Natural killer cell (primary cell): ENCODE measurements around the gene UBE2J1. TPM values are rescaled to one million over a fixed set of nuclear protein-coding genes. Genes with fewer than 3 reads are reported as not detected.
A peak's percentile ranks its signal among the peaks of the same experiment; 100 is the strongest.

Experiments used
- ATAC-seq, 3 donors: fragments of 150-1000 bp in 2 of 3; fragments of 200-7000 bp in 1 of 3; cut with Tn5 transposase; 1 replicate in 1 of 3; 2 replicates in 2 of 3; pipeline ENCODE4 v1.10.0; 2021; ENCODE audit warnings: mild to moderate bottlenecking in 2 of 3, moderate library complexity in 2 of 3
- DNase-seq, 2 donors: peaks; one replicate each; pipeline versions ENCODE4 v3.0.0 to v3.0.0-alpha.2; 2013 to 2021; ENCODE audit warnings: mixed read lengths in 1 of 2
- H3K27ac ChIP-seq: one replicate; pipeline ENCODE4 v1.5.1; 2013; ENCODE audit warnings: mild to moderate bottlenecking, low read length
- H3K27me3 ChIP-seq: one replicate; pipeline ENCODE4 v1.6.1; 2013; ENCODE audit warnings: low read length; ENCODE audit not compliant: control insufficient read depth, insufficient read depth
- H3K36me3 ChIP-seq: one replicate; pipeline ENCODE4 v1.6.1; 2013; ENCODE audit warnings: low read length; ENCODE audit not compliant: control insufficient read depth, insufficient read depth
- H3K4me1 ChIP-seq: one replicate; pipeline ENCODE4 v1.6.1; 2013; ENCODE audit warnings: low read length; ENCODE audit not compliant: control insufficient read depth, insufficient read depth
- H3K4me3 ChIP-seq: one replicate; pipeline ENCODE4 v1.5.1; 2013; ENCODE audit warnings: low read length
- H3K9me3 ChIP-seq: one replicate; pipeline ENCODE4 v1.6.1; 2013; ENCODE audit warnings: low read length; ENCODE audit not compliant: control insufficient read depth, insufficient read depth
- H3K27ac Mint-ChIP-seq, 2 donors: one replicate each; pipeline ENCODE4 v1.8.0; 2022; ENCODE audit warnings: mild to moderate bottlenecking in 2 of 2, mixed read lengths in 2 of 2, moderate library complexity in 1 of 2
- H3K27me3 Mint-ChIP-seq, 2 donors: one replicate each; pipeline ENCODE4 v1.8.0; 2022; ENCODE audit warnings: low read depth in 2 of 2, mixed read lengths in 2 of 2
- H3K36me3 Mint-ChIP-seq: one replicate; pipeline ENCODE4 v1.8.0; 2022; ENCODE audit warnings: mixed read lengths
- H3K4me1 Mint-ChIP-seq, 2 donors: one replicate each; pipeline ENCODE4 v1.8.0; 2022; ENCODE audit warnings: mixed read lengths in 2 of 2
- H3K4me3 Mint-ChIP-seq: one replicate; pipeline ENCODE4 v1.8.0; 2022; ENCODE audit warnings: mild to moderate bottlenecking, moderate library complexity, mixed read lengths
- H3K9me3 Mint-ChIP-seq, 2 donors: one replicate each; pipeline ENCODE4 v1.8.0; 2022; ENCODE audit warnings: mixed read lengths in 2 of 2
- WGBS: methylation state at CpG from one replicate; pipeline ENCODE4 v1.1.7; 2013; ENCODE audit warnings: missing lambda C conversion rate; ENCODE audit not compliant: insufficient coverage; 5-methylcytosine and 5-hydroxymethylcytosine counted together
- intact Hi-C: fragments of 100-400 bp; cut with micrococcal nuclease; formaldehyde crosslinking; loops from one replicate; pipeline ENCODE4 v1.14.2; 2022
- total RNA-seq, 4 donors: library from RNA; stranded (reverse); fragments of 120-200 nt in 1 of 4; gene quantifications; one replicate each; pipeline versions ENCODE4 v1.2.3 to v1.2.4, GENCODE V29; 2013 to 2022
- TF ChIP-seq, protein P1 (sequence below): fragments of 200-600 bp; IDR thresholded peaks from one replicate; pipeline ENCODE4 v1.8.0; 2022; ENCODE audit warnings: antibody characterized with exemption

The UBE2J1 gene
- total RNA-seq, 3 donors from 2014 or later (not counting 1 experiment from before 2014, with no cell fraction given) = 34.1 to 58.1 (median 45.9) TPM

DNA sequence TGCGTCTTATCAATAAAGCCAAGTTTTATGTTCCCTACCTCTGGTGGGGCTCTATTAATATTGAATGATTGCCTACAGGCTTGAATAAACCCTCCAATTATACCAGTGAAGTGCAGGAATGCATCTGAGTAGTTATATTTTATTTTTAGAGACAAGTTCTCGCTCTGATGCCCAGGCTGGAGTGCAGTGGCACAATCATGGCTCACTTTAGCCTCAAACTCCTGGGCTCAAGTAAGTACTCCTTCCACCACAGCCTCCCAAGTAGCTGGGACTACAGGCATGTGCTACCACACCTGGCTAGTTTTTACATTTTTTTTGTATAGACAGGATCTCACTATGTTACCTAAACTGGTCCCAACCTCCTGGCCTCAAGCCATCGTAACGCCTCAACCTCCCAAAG, 26.1 kb upstream of the UBE2J1 start:
- WGBS = 95% methylated on average over 3 of the region's 4 CpGs
- H3K27ac ChIP-seq = no peak overlapping the region

DNA sequence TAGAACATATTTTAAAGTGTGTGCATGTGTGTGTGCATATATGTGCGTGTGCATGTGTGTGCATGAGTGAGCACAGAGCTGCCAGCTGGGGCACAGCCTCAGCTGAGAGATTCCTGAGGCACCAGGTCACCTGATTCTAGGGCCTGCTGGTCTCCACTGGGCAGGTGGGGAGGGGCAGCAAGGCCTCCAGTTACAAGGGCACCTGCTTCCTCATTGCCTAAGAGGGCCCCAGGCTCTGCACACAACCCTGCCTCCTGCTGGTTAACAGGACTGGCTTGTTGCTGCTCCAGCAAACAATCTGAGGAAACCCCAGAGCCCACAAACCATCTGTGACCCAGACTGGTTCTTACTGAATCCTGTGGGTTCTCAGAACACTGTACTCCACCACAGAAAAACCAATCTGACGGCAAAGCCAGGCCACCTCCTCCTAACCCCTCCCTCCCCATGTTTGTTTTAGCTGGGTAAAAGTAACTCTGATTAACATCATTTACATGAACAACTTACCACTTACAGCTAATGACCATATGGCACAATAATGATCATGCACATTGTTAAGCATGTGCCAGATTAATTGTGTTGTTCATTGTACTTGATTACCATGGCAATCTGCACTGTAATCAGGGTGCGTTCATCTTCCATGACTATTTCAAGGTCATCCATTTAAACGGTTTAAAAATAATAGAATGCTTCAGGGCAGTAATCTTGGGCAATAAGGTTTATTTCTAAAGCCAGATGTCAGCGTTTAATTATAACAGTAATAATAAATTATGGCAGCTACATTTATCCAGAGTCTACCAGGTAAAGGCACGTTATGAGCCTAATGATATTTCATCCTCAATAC, 23.1 kb upstream of the UBE2J1 start:
- intact Hi-C loops = loop anchor here (2.0 to 5.0 kb wide), 3 partner anchors 23 to 393 kb away; partner anchors contain the start of gene UBE2J1
- Mint-ChIP-seq H3K36me3 (no peaks in the 10 kb centered on the region), H3K4me1 (peaks cover 14 to 25% of the 10 kb centered on the region in 2 donors), H3K9me3 (no peaks in the 10 kb centered on the region), H3K27ac (peak overlapping the region in 1 of 2 donors; percentile 66), H3K27me3 (peaks cover 17 to 39% of the 10 kb centered on the region in 2 donors), H3K4me3 (no peak overlapping the region)
- peaks cover 22% of the 10 kb centered on the region for H3K27me3 ChIP-seq
- ATAC-seq = peak; percentile 87 to 95 (median 94)
- peak; percentile 79 to 90 for DNase-seq
- TF ChIP-seq, protein P1, sequence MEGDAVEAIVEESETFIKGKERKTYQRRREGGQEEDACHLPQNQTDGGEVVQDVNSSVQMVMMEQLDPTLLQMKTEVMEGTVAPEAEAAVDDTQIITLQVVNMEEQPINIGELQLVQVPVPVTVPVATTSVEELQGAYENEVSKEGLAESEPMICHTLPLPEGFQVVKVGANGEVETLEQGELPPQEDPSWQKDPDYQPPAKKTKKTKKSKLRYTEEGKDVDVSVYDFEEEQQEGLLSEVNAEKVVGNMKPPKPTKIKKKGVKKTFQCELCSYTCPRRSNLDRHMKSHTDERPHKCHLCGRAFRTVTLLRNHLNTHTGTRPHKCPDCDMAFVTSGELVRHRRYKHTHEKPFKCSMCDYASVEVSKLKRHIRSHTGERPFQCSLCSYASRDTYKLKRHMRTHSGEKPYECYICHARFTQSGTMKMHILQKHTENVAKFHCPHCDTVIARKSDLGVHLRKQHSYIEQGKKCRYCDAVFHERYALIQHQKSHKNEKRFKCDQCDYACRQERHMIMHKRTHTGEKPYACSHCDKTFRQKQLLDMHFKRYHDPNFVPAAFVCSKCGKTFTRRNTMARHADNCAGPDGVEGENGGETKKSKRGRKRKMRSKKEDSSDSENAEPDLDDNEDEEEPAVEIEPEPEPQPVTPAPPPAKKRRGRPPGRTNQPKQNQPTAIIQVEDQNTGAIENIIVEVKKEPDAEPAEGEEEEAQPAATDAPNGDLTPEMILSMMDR = peak; percentile 47
- 52% methylated on average over 4 of the region's 6 CpGs for WGBS
- H3K36me3 ChIP-seq = no peaks in the 10 kb centered on the region
- H3K9me3 ChIP-seq = no peaks in the 10 kb centered on the region
- H3K4me3 ChIP-seq = no peak overlapping the region
- H3K4me1 ChIP-seq = peaks cover 17% of the 10 kb centered on the region
- H3K27ac ChIP-seq = no peak overlapping the region

More for the DNA sequence above, 26.1 kb upstream of the UBE2J1 start:
- no peak overlapping the region for H3K27ac Mint-ChIP-seq
- Histone ChIP-seq H3K27me3 (peaks cover 22% of the 10 kb centered on the region), H3K4me1 (peaks cover 9% of the 10 kb centered on the region), H3K4me3 (no peak overlapping the region), H3K9me3 (no peaks in the 10 kb centered on the region), H3K36me3 (no peaks in the 10 kb centered on the region)
- H3K9me3 Mint-ChIP-seq = no peaks in the 10 kb centered on the region
- peaks cover 14 to 15% of the 10 kb centered on the region in 2 donors for H3K4me1 Mint-ChIP-seq
- H3K4me3 Mint-ChIP-seq = no peak overlapping the region
- peaks cover 38 to 47% of the 10 kb centered on the region in 2 donors for H3K27me3 Mint-ChIP-seq
- no peak for DNase-seq
- no peaks in the 10 kb centered on the region for H3K36me3 Mint-ChIP-seq
- TF ChIP-seq, protein P1 = no peak
- intact Hi-C loops = loop anchor here (5.0 kb wide), 1 partner anchor 94 kb away; no protein-coding TSS in a partner anchor
- no peak for ATAC-seq

DNA sequence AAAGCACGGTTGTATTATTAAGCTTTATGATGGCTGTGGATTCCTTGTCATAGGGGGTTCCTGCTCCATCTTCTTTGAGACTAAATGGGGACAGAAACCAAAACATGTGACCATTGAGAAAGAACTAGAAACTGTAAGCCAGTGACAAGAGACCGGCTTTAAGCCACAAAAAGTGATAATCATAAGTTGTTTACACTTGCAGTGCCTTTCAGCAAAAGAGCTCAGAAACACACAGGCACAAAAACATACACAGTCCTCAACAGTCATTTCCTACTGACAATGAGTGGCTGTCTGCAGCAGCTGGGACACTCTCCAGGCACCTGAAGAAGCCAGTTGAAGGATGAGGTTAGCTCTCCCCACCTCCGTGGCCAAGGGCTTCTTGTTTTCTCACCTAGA, 20.0 kb upstream of the UBE2J1 start:
- DNase-seq = no peak
- 36% methylated on average over 3 of the region's 3 CpGs for WGBS
- no peak overlapping the region for H3K27ac Mint-ChIP-seq
- H3K9me3 ChIP-seq = no peaks in the 10 kb centered on the region
- H3K36me3 ChIP-seq = no peaks in the 10 kb centered on the region
- H3K27me3 ChIP-seq = peaks cover 18% of the 10 kb centered on the region
- H3K9me3 Mint-ChIP-seq = no peaks in the 10 kb centered on the region
- H3K4me1 Mint-ChIP-seq = peaks cover 14 to 25% of the 10 kb centered on the region in 2 donors
- H3K4me3 Mint-ChIP-seq = no peak overlapping the region
- H3K4me1 ChIP-seq = peaks cover 17% of the 10 kb centered on the region
- H3K36me3 Mint-ChIP-seq = no peaks in the 10 kb centered on the region
- no peak for ATAC-seq
- TF ChIP-seq, protein P1 = no peak
- H3K27ac ChIP-seq = no peak overlapping the region
- no peak overlapping the region for H3K4me3 ChIP-seq
- intact Hi-C loops = loop anchor here (1.0 kb wide), 1 partner anchor 238 kb away; no protein-coding TSS in a partner anchor
- peaks cover 21 to 25% of the 10 kb centered on the region in 2 donors for H3K27me3 Mint-ChIP-seq
